ENCODE data around the gene PCCA.
"Not testable (repeated sequence)": the region's sequence is repeated elsewhere in the genome, so short reads cannot be mapped to it uniquely, and the experiment has no call there.

Gene PCCA

DNA sequence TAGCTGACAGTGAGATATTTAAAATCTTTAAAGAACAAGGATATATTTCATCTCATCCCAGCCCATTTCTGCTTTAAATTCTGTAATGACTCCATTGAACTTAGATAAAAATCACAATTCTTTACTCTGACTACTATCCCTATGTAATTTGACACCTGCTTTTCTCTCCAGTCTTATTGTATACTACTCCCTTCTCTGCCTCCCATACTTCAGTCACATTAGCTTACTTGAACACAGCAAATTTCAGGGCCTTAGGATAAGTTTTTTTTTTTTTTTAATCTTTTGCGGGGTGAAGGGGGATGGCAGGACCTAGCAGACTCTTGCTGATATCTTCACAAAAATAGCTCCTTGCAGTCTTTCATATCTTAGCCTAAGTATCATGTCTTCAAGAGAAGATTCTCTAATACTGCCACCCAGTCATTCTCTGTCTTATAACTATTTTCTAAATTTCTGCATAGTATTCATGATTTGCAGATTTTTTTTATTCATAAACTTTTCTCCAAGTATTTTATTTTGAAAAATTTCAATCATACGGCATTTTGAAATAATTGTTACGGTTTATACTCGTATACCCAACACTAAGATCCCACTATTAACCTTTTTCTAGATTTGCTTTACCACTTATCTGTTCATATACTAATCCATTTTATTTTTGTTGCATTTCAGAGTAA, 151.4 kb downstream of the PCCA start:
- no peak for DNase-seq (ENCODE audit: low spot score)

DNA sequence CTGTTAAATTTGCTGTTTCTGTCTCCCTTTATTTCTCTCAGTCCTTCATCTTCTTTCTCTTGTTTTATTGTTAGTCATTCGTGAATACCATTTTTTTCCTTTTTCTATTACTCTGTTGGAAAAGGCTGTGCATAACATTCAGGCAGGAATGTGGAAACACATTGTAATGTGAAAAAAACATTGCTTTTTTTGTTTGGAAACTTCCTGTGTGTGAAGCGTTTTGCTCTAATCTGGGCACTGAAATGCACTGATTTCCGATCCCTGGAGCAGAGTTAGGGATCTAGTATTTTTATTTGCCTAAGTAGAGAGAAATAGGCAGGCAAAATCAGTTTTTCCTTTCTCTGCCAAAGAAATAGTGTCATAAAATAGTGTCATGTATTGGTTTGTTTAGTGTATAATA, 155.5 kb downstream of the PCCA start:
- no peak for DNase-seq (ENCODE audit: low spot score)

DNA sequence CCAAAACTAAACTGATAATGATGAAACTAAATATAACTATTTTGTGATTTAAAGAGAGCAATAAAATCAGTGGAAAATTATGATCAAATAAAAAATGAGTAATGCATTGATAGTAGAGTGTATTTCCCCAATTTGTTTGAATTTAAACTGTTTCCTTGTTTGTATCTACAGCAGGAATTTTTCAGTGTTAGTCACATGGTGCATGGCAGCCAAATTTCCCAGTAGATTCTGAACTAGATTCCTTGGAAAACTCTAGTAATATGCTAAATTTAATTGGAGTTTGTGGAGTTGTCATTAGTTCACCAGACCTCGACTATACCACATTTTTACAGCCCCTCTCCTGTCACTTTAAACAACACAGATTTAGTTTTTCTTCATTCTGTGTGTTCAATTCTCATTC, 156.2 kb downstream of the PCCA start:
- DNase-seq (ENCODE audit: low spot score), result no peak

DNA sequence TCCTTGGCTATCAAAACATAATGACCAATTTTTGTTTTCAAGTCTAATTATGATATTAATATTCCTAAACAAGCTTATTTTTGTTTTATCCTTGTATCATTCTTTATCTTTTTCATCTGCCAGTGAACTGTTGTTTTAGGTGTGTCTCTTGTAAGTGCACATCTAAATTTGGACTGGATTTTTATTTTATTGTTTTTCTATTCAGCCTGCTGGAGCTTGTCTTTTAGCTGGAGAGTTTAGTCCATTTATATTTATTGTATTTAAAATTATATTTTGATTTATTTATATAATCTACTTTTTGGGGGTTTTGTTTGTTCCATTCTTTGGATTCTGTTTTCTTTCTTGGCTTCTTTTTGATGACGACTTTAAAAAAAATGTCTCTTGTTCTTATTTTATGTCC, 159.0 kb downstream of the PCCA start:
- DNase-seq (ENCODE audit: low spot score), result no peak

DNA sequence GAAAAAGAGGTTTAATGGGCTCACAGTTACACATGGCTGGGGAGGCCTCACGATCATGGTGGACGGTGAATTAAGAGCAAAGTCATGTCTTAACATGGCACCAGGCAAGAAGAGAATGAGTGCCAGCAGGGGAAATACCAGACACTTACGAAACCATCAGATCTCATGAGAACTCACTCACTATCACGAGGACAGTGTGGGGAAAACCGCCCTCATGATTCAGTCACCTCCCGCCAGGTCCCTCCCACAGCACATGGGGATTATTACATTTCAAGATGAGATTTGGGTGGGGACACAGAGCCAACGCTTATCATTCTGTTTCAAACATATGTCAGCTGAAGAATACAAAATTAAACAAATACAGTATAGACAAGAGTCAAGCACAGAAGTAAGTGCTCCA, 165.1 kb downstream of the PCCA start:
- no peak for DNase-seq (ENCODE audit: low spot score)

DNA sequence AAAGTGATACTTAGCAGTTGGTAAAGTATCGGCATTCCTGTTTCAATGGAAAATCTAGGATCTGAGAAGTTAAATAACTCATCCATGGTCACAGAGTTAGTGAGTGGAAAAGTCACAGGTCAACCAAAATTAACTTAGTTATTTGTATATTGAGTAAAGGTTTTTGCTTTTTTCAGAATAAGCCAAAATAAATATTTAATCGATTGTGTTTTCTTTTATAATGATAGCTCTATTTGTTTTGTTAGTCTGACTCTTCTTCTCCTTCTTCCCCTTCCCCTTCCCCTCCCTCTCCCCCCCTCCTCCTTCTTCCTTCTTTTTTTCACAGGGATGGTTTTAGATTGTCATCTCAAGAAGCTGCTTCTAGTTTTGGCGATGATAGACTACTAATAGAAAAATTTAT, 173.5 kb downstream of the PCCA start:
- DNase-seq (ENCODE audit: low spot score), result no peak

DNA sequence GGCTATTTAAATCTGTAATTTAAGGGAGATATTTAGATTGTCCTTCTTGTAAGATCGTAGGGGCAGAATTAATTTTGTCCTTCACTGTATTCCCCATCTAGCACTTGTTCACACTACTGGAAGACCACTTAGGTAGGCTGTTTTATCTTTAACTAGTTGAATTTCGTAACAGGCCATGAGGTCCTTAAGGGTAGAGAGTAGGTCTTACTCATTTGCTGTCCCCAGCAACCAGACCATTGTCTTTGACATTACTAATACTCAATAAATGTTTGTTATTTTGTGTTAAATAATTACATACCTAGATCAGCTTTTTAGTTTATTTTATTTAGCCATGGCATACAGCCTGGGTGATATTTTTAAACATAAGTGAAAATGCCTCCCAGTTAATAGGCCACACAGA, 177.1 kb downstream of the PCCA start:
- no peak for DNase-seq (ENCODE audit: low spot score)

DNA sequence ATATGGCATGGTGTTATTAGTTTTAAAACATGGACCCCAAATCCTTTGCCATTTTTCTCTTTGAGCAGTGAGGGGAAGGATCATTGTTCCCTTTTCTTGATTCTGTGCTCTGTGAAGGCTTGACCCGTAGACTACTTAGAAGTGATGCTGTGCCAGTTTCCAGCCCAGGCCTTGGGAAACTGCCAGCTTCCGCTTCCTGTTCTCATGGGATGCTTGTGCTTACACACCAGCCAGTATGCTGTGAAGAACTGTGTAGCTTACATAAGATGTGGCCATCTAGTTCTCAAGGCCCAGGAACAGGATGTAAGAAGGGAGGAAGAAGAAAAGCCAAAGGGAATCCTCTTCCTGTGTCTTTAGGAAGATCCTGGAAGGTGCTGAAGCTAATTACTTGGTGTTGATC, 180.9 kb downstream of the PCCA start:
- DNase-seq (ENCODE audit: low spot score), result peak; percentile 47

DNA sequence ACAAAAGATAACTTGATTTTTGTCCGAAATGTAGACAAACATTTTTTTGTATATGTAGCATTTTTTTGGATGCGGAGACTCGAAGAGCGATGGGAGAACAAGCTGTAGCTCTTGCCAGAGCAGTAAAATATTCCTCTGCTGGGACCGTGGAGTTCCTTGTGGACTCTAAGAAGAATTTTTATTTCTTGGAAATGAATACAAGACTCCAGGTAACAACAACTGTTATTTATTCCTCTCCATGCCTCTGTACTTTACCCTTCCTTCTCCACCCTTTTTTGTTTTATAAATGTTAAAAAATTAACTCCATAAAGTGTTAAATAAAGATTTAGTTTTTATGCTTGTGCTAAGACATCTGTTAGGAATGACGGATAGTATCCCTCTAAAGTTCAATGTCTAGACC, 184.2 kb downstream of the PCCA start:
- no peak for DNase-seq (ENCODE audit: low spot score)

DNA sequence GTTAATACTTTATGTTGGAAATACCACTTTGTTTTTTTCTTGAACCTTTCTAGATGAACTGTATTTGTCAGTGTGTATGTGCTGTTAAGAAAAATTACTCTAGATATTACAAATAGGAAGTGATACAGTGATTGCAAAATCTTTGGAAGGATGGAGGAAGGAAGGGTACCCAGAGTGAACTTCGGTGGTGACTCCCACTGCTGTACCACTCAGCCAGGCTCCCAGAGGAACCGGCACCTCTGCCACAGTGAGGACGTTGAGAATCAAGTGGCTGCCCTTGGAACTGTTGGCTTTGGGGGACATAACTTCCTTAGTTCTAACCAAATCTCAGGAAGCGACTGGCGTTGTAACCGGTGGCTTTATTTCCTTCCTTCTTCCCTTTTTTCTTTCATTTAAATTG, 184.7 kb downstream of the PCCA start:
- DNase-seq (ENCODE audit: low spot score), result no peak

DNA sequence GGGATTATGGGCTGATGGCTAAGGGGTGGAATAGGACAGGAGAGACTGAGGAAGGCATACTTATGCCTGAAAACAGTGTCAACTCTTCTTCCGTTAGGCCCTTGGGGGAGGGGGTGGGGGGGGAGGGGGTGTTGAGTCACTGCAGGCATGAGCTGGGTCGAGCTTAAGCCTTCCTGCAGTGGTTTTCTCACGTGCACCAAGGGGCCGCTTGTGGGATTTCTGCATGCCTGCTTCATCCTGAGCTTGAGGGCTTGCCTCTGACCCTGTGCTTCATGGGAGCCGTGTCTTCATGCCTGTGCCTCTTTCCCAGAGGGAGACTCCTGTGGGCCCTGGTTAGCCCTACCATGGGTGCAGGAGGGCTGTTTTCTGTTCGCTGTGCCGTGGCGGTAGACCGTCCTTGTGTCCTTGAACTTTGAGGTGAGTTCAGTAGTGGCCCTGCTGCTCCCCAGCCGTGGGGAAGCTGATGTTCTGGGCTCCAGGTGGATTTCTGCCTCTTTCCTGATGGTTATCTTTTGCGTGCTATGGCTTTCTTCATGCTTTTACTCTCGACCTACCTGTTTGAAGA, 186.1 kb downstream of the PCCA start:
- DNase-seq (ENCODE audit: low spot score), result no peak

DNA sequence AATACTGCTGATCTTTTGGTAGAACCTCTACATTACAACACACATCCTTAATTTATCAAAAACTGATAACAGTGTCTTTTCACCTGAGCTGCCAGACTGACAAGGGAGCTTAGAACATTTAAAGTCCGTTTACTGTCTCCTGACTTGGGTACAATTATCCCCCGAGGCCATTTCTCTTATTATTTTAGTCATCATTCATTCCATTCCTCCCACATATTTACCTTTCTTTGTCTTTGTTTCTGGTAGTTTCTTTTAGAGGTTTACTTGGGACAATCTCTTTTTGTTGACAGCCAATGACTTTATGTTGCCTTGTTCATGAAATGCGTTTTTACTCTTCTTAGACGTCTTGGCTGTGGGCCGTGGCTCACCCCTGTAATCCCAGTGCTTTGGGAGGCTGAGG, 186.9 kb downstream of the PCCA start:
- no peak for DNase-seq (ENCODE audit: low spot score)

DNA sequence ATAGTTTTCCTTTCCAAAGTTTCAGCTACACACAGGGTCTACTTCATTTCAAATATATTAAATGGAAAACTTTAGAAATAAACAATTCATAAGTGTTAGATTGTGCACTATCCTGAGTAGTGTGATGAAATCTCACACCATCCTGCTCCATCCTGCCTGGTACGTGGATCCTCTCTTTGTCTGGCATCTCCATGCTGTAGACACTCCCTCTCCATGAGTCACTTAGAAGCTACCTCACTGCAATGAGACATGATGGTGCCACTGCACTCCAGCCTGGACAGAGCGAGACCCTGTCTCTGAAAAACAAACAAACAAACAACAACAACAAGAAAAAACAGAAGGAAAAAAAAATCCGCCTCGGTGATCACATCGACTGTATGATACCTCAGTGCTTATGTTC, 191.8 kb downstream of the PCCA start:
- DNase-seq (ENCODE audit: low spot score), result no peak

DNA sequence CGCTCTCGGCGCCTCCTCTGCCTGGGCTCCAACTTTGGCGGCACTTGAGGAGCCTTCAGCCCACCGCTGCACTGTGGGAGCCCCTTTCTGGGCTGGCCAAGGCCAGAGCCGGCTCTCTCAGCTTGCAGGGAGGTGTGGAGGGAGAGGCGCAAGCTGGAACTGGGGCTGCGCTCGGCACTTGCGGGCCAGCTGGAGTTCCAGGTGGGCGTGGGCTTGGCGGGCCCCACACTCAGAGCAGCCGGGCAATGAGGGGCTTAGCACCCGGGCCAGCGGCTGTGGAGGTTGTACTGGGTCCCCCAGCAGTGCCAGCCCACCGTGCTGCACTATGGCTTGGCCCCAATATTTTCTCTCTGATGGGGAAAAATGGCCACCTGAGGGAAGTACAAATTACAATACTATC, 193.4 kb downstream of the PCCA start:
- DNase-seq (ENCODE audit: low spot score), result not testable (repeated sequence)

DNA sequence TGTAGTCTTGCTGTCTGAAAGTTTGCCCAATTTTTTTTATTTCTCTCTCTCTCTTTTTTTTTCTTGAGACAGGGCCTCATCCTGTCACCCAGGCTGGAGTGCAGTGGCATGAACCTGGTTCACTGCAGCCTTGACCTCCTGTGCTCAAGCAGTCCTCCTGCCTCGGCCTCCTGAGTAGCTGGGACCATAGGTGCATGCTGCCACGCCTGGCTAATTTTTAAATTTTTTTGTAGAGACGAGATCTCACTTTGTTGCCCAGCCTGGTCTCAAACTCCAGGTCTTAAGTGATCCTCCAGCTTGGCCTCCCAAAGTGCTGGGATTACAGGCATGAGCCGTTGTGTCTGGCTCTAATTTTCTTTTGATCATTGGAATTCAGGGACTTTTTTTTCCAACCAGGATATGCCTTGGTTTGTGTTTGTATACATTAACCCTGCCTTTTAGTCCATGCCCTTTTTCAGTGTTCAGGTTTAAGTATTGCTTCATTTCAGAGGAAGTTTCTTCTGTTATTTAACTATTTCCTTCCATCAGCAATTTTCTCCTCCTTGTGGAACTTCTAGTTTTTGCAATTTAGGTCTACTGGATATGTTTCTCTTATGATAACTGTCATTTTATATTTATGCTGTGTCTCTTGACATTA, 201.4 kb downstream of the PCCA start:
- DNase-seq (ENCODE audit: low spot score), result no peak

DNA sequence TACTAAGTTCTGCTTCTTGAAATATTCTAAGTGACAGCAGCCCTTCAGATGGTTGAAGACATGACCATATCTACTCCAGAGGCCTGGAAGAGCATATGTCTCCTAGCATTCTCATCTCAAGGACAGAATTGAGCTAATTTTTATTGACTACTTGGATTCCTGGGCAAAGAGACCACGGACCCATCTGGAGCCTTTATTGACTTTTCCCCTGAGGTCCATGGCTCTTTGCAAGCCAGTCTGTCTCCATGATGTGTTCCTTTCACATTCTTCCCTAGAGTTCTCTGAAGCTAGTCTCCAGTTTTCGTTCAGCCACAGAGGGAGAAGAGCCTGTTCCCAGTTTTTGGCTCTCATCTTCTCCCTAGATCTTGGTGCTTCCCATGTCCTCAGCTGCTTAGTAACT, 202.7 kb downstream of the PCCA start:
- no peak for DNase-seq (ENCODE audit: low spot score)

DNA sequence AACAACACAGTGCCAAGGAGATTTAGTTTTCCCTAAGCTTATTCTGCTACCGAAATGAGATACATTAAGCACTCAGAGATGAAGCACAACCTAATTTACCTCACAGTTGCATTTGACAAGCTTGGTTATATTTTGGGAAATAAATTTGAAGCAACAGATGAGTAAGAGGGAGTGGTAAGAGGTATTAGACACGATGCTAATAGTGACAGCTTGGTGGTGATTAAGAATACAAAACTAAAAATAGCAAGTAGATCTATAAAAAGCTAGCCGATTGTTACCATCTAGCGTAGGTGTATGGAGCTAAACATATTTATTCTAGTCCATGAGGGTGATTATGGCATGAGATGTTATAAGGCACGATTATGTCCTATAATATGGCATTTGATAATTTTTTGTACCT, 208.5 kb downstream of the PCCA start:
- DNase-seq (ENCODE audit: low spot score), result no peak

DNA sequence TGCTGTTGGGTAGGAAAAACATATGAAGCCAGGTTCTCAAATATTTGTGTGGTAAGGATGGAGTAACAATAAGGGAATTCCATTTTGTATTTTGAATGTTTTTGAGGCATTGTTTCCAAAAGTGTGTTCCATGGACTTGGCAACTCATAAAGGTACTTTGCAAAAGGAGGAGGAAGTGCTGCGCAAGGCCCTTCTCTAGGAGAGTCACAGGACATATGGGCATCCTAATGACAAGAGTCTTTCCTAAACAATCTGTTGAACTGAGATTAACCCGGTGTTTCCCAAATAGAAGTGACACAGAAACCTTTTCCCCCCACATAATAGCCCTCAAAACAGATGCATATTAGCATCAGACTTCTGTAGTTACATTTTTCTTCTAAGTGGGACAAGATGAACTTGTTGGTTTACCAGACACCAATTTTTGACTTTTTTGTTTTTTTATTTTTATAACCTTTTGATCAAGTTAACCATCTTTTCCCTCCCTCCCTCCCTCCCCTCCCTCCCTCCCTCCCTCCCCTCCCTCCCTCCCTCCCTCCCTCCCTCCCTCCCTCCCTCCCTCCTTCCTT, 209.3 kb downstream of the PCCA start:
- DNase-seq (ENCODE audit: low spot score), result no peak

DNA sequence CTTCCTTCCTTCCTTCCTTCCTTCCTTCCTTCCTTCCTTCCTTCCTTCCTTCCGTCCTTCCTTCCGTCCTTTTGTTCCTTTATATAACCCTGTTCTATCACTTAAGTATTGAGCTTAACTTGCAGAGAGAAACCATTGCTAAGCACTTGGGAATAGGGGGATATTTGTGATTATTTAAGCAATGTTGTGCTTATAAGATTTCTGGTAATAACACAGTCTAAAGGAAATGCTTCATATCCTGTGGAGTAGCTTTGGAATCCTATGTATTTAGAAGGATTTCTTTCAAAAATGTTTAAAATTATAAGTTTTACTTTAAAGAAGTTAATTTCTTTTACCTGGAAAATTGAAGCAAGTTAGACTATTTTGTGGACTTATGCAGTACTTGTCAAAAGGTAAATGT, 209.8 kb downstream of the PCCA start:
- DNase-seq (ENCODE audit: low spot score), result no peak

DNA sequence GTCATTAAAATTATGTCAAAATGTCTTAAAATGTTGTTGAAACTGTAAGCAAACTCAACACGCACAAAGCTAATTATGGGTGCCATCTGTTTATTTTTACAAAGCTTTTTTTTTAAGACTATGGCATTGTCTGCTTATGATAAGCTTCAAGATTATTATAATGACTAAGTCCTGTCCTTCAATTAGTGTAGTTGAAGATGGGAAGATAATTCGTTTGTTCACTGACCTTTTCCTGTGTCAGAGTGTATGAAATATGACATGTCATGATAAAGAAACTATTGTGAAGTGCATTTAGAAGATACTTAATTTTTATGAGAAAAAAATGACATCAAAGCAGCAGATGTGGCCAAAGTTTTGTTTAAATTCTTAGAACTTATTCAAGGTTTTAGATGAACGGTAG, 211.3 kb downstream of the PCCA start:
- DNase-seq (ENCODE audit: low spot score), result no peak

DNA sequence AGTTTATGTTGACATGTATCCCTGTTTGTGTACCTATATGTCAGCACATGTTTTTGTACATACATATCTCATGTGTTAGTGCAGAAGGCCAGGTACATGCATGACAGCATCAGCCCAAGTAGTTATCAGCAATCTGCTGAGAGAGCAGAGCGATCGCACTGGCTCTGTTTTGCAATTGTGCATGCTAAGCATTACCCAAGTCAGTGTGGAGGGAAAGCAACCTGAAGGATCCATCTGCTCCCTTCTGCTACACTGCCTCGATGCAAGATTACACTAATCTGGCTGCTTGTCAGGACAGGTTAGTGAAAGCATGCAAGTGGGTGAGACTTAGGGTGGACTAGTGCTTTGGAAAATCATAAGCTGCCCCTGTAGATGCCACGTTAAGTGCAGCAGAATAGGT, 211.8 kb downstream of the PCCA start:
- no peak for DNase-seq (ENCODE audit: low spot score)

DNA sequence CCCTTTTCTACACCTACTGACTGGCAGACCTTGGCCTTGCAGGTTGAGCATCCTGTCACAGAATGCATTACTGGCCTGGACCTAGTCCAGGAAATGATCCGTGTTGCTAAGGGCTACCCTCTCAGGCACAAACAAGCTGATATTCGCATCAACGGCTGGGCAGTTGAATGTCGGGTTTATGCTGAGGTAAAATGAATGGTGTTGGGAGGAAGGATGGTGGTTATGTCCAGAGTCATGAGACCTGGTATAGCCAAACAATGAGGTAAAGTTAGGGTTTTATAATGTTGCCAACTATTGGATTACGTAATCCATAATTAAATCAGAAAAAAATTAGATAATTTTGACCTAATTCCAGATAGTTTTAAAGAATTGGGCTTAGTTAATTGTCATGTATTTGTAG, 212.5 kb downstream of the PCCA start:
- no peak for DNase-seq (ENCODE audit: low spot score)

DNA sequence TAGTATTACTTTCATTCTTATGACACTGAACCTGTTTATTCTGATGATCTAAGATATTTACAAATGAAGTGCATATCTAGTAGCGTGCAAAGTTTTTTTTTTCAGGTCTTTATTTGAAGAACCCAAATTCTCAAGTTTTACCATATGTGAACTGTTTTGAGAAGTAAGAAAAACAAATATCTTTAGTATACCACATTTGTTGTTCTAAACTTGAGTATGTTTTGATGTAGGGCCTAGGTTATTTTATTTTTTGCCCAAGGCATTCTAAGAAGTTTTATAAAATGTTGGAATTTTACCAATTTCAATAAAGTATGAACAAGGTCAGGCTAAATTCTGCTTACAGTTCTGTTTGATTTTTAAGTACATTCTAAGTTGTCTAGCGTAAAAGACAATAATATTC, 213.5 kb downstream of the PCCA start:
- DNase-seq (ENCODE audit: low spot score), result no peak

DNA sequence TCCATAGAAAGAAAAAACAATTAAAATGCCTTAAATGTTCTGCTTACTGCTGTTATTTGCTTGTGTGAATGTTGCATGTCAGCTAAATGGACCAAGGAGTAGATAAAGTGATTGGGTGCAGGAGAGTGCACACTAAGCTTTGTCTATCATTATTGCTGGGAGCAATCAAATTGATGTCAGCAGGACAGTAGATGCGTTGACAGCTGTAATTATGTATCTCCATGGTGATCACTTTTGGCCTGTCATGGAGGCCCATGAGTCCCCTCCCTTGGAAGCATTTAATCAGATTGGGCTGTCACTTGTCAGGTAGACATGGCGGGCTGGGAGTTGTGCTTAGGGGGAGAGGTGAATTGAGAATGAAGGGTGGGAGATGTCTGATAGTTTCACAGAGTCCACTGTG, 215.3 kb downstream of the PCCA start:
- no peak for DNase-seq (ENCODE audit: low spot score)
